Smooth muscle cell (in vitro differentiated cells): ENCODE data around the gene ALDH1A1. TPM values are rescaled to one million over a fixed set of nuclear protein-coding genes. Genes with fewer than 3 reads are reported as not detected.

Experiments
- DNase-seq: peaks from one replicate; lab custom pipeline; 2025; ENCODE audit not compliant: unreplicated experiment; lab: John Stamatoyannopoulos, UW
- H2AFZ ChIP-seq: fragments of 200-600 bp; sonication (generic); 2 replicates; pipeline ENCODE4 v1.6.0; 2016; ENCODE audit warnings: antibody characterized with exemption, low read depth, mild to moderate bottlenecking
- H3F3A ChIP-seq: fragments of 200-600 bp; sonication (generic); 2 replicates; pipeline ENCODE4 v1.6.0; 2017; ENCODE audit warnings: antibody characterized with exemption, low read depth
- H3K27ac ChIP-seq: fragments of 200-600 bp; sonication (generic); 2 replicates; pipeline ENCODE4 v1.5.1; 2016; ENCODE audit warnings: low read depth, mild to moderate bottlenecking
- H3K27me3 ChIP-seq: fragments of 200-600 bp; sonication (generic); 2 replicates; pipeline ENCODE4 v1.6.1; 2016; ENCODE audit warnings: low read depth, mild to moderate bottlenecking
- H3K36me3 ChIP-seq: fragments of 200-600 bp; sonication (generic); 2 replicates; pipeline ENCODE4 v1.5.1; 2016; ENCODE audit warnings: low read depth
- H3K4me1 ChIP-seq: fragments of 200-600 bp; sonication (generic); 2 replicates; pipeline ENCODE4 v1.5.1; 2016; ENCODE audit warnings: low read depth
- H3K4me2 ChIP-seq: fragments of 200-600 bp; sonication (generic); 2 replicates; pipeline ENCODE4 v1.6.0; 2016; ENCODE audit warnings: mild to moderate bottlenecking
- H3K4me3 ChIP-seq: fragments of 200-600 bp; sonication (generic); 2 replicates; pipeline ENCODE4 v1.5.1; 2016; ENCODE audit warnings: mild to moderate bottlenecking
- H3K79me2 ChIP-seq: fragments of 200-600 bp; sonication (generic); 2 replicates; pipeline ENCODE4 v1.6.0; 2016; ENCODE audit warnings: low read depth, mild to moderate bottlenecking
- H3K9ac ChIP-seq: fragments of 200-600 bp; sonication (generic); 2 replicates; pipeline ENCODE4 v1.6.0; 2016; ENCODE audit warnings: low read depth
- H3K9me3 ChIP-seq: fragments of 200-600 bp; sonication (generic); replicated peaks from 2 replicates; pipeline ENCODE4 v1.5.1; 2016; ENCODE audit warnings: low read depth
- H4K20me1 ChIP-seq: fragments of 200-600 bp; sonication (generic); 2 replicates; pipeline ENCODE4 v1.6.0; 2016; ENCODE audit warnings: low read depth
- CTCF ChIP-seq: fragments of 200-600 bp; sonication (generic); IDR thresholded peaks from 2 replicates; pipeline ENCODE4 v1.5.1; 2017; ENCODE audit warnings: borderline replicate concordance, mild to moderate bottlenecking, antibody characterized with exemption; ENCODE audit not compliant: insufficient read depth, poor library complexity, severe bottlenecking
- WGBS: methylation state at CpG from one replicate; pipeline ENCODE4 v1.1.7; 2016; ENCODE audit warnings: low lambda C conversion rate; 5-methylcytosine and 5-hydroxymethylcytosine counted together
- polyA plus RNA-seq: library from polyadenylated mRNA; unstranded; fragments of >200 nt; fragmentation: Nextera tagmentation; extraction: Ambion mirVana; gene quantifications from 2 replicates; pipeline ENCODE4 v1.2.1, GENCODE V29; 2016
- total RNA-seq: library from RNA; depleted of rRNA; stranded (reverse); fragments of >200 nt; gene quantifications from 2 replicates; pipeline ENCODE4 v1.2.3, GENCODE V29; 2014

Gene ALDH1A1
- total and polyA plus RNA-seq, 2 experiments from 2014 or later: 0.07 to 0.09 TPM

GRCh38 chr9:72926506-72926905 is 26.3 kb downstream of the ALDH1A1 start:
- no peak overlapping the region for H3K4me3 ChIP-seq
- no peaks in the 10 kb centered on the region for H3K9me3 ChIP-seq
- TF ChIP-seq CTCF: no peak
- DNase-seq: no peak
- H4K20me1 ChIP-seq: no peaks in the 10 kb centered on the region
- H3K27me3 ChIP-seq: no peaks in the 10 kb centered on the region
- no peaks in the 10 kb centered on the region for H3F3A ChIP-seq
- WGBS: 97% methylated on average over 1 of the region's 1 CpG
- H3K79me2 ChIP-seq: no peaks in the 10 kb centered on the region
- H3K4me2 ChIP-seq: no peak overlapping the region
- no peak overlapping the region for H3K9ac ChIP-seq
- no peak overlapping the region for H2AFZ ChIP-seq
- H3K4me1 ChIP-seq: peaks cover 2% of the 10 kb centered on the region
- H3K27ac ChIP-seq: no peak overlapping the region
- H3K36me3 ChIP-seq: no peaks in the 10 kb centered on the region

GRCh38 chr9:72925891-72926290 is 27.0 kb downstream of the ALDH1A1 start:
- Histone ChIP-seq H4K20me1 (no peaks in the 10 kb centered on the region), H3K36me3 (no peaks in the 10 kb centered on the region), H3K4me2 (no peak overlapping the region), H3K27me3 (no peaks in the 10 kb centered on the region), H3F3A (no peaks in the 10 kb centered on the region), H3K27ac (no peak overlapping the region), H3K9me3 (no peaks in the 10 kb centered on the region), H3K9ac (no peak overlapping the region), H3K79me2 (no peaks in the 10 kb centered on the region), H3K4me1 (no peaks in the 10 kb centered on the region), H2AFZ (no peak overlapping the region), H3K4me3 (no peak overlapping the region)
- DNase-seq: no peak
- TF ChIP-seq CTCF: no peak
- 90% methylated on average over 1 of the region's 1 CpG for WGBS

- H3K4me1 ChIP-seq: no peaks in the 10 kb centered on the region
- H3K79me2 ChIP-seq: no peaks in the 10 kb centered on the region
- no peak overlapping the region for H3K4me2 ChIP-seq
- H3K36me3 ChIP-seq: no peaks in the 10 kb centered on the region
- no peaks in the 10 kb centered on the region for H3F3A ChIP-seq
- no peak overlapping the region for H3K9ac ChIP-seq
- no peak overlapping the region for H3K27ac ChIP-seq
- WGBS: 87% methylated on average over 6 of the region's 6 CpGs
- DNase-seq: no peak
- H2AFZ ChIP-seq: no peak overlapping the region
- no peaks in the 10 kb centered on the region for H3K9me3 ChIP-seq
- no peak for TF ChIP-seq CTCF
- H3K27me3 ChIP-seq: no peaks in the 10 kb centered on the region
- H3K4me3 ChIP-seq: no peak overlapping the region
- no peaks in the 10 kb centered on the region for H4K20me1 ChIP-seq
These were observed 27.6 kb downstream of the ALDH1A1 start for GRCh38 chr9:72925126-72925789.
